ENCODE results near the gene ADCY2.

The ADCY2 gene

DNA sequence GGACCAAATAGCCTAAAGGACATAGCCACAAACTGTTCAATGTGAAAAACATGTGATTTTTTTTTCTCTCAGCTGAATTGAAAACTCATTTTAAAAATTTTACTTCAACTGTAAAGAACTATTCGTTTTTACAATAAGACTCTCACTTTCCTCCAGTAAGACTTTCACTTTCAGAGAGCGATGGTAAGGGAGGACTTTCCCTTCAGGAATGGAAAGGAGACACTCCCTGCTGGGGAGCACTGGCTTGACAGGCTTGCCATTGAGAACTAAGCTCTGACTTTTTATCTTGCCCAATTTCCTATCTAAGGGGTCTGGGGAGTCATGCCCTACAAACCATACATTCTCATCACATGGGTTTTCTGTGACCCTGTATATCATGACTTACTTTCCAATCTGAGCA, 268.3 kb downstream of the ADCY2 start:
- DNase-seq (ENCODE audit: low read depth): no peak

DNA sequence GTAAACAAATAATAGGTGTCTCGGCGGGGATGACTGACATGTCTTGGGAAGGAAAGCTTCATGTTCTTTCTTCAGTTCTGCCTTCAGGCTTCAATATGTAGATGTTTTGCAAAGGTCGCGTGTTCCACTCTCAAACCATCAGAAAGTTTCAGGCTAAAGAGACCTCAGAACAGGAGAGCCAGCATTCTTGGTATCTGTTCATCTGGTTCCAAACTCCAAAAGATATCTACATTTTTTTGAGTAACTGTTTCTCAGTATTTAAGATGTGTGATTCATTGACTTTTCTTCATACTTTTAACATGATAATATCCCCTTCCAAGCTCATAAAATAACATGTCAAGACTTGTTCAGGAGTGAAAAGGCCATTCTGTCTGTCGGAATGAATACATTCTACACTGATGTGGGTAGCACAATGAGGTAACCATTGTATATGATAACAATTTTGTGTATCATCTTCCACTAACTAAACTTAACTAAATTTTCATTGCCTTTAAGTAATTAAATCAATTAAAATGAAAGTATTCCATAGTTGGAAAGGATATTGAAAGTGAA, 271.4 kb downstream of the ADCY2 start:
- no peak for DNase-seq (ENCODE audit: low read depth)

DNA sequence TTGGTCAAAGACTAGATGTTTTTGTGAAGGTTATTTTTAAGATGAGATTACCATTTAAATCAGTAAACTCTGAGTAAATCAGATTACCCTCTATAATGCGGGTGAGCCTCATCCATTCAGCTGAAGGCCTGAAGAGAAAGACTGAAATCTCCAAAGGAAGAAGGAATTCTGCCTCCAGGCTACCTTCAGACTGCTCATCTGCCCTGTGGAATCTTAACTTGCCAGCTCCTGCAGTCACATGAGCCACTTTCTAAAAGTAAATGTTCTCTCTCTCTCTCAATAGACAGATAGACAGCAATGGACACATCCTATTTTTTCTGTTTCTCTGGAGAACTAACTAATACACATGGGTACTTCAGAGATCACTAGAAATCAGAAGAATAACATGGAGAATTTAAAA, 272.2 kb downstream of the ADCY2 start:
- DNase-seq (ENCODE audit: low read depth): no peak

DNA sequence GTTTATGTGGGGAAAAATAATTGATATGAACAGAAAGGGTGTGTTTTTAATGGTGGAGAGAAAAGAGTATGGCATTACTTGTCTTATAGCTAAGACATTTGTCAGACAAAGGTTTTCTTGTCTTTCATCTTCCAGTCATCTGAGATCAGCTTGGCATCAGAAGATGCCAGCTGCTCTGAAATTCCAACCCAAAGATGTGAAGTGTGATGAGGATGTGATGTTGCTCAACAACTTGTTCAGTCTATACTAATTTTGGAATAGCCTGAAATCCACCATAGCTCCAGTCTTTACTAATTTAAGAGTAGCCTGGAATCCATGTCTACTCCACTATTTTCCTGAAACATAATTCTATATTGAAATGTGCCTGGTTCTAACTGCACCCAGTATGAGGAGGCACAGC, 272.7 kb downstream of the ADCY2 start:
- DNase-seq (ENCODE audit: low read depth): no peak

DNA sequence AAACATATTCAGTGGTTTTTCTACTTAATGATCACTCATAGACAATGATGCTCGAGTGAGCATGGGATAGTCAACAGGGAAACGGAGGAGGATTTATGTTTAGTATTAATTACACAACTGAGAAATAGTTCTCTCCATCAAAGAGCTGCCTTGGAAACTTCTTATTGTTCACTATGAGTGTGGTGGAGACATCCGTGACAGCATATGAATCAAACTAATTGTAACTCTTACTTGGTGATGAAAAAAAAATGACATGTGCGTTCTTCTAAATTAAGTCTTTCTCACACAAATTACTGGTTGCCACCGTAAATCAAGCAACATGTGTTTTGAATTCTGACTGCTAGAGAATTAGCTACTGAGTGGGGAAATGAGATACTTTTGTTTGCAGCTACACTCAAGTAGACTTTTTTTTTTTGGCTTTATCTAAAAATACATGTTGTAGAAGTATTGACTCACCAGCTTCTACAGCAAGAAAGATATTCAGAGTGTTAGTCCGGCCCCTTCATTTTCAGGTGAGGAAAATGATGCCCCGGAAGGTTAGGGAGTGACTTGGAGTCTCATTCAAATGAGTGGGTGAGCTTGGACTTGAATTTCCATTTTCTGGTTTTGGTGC, 275.5 kb downstream of the ADCY2 start:
- no peak for DNase-seq (ENCODE audit: low read depth)

DNA sequence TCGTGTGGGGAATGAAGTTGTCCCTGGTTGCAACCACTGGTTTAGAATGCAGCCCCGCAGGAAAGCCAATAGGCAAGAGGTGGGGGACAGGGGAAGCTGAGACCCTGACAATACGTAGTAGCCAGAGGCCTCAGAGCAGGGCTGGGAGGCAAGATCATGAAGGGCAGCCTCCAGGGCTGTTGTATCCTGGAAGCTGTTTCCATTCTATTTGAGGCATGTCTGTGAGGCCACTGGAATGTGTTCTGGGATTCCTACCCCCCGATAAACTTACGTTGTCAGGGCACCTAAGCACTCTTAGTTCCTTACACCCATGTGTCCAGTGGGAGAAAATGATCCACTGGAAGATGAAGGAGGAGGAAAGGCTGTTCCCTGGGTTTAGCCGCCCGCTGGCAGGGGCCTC, 277.7 kb downstream of the ADCY2 start:
- no peak for DNase-seq (ENCODE audit: low read depth)

DNA sequence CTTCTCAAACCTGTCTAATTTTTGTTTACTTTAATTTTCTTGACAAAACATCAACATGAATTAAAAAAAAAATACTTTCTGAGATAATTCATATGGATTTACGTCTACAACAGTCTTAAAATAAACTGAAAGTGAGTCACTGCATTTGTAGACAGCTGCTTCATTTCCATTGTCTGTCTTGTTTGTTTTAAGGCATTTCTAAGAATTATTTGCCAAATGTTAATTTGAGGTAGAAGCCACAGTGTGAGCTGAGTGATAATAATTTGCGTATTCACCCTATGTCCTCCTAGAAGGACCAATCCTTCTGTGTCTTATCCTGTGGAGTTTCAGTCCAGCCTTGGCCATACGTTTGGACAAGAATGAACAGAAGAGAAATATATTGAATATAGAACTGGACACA, 280.5 kb downstream of the ADCY2 start:
- no peak for DNase-seq (ENCODE audit: low read depth)

DNA sequence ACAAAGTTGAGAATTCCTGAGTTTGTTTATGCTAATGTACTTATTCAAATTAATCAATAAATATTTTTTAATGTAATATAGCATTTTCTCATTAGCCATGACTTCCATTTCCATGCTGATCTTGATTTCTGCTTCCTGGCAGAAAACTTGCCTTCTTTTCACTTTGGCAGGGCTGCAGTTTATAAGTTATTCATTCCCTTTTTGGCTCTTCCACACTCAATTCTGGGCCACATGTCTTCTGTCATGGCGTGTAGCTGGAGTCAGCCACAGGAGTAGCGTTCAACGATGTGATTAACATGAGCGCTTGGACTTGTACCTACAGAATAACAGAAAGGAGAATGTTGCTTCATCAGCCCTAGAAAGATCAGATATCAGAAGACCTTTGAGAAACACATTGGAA, 282.1 kb downstream of the ADCY2 start:
- DNase-seq (ENCODE audit: low read depth): no peak

DNA sequence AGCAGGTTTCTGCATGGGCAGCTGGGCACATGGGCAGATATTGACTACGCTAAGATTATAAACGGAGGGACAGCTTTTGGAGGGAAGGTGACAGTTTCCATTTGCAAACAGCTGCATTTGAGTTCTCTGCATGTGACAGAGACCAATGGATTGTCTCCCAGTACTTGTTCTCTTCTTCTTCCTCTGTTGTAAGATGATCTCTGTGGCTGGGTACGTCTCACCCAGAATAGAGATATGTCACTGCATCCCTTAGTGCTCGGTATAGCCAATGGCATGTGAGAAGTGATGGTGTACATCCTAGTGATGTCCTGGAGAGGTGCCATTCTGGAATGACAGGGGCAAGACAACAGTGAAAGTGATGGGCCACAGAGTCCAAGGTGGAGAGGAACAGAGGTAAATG, 283.7 kb downstream of the ADCY2 start:
- DNase-seq (ENCODE audit: low read depth): no peak

DNA sequence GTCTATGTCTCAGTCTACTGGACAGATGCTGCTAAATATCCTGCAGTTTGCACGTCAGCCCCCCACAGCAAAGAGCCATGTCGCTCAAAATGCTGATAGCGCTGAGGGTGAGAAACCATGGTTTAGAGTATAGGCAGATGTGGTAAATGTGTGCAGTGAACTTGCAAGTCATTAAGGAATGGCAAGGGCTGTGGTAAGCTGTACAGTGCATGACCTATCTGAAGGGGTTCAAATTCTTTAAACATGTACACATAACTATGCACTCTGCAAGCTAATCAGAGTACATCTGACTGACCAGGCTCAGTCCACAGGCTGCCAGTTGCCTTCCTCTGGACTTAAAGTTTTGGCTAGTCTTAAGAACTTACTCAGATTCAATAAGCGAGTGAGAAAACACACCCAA, 284.3 kb downstream of the ADCY2 start:
- no peak for DNase-seq (ENCODE audit: low read depth)

DNA sequence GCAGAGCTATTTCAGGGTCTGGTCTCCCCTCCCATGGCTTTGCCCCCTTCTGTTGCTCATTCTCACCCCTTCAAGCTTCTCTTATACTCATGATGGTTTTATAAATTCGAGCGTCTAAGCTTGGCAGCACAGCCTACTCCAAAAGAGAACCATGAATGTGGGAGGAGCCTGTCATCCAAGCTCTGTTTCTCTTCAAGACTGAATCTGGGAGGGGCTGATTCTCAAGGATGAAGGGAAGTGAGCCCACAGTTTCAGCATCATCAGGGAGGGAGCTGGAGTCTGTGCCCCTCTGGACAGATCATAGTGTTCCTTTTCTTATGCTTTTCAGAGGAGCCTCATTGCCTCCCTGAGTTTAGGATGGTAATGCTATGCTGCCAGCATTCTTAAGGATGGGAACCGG, 286.4 kb downstream of the ADCY2 start:
- DNase-seq (ENCODE audit: low read depth): no peak

DNA sequence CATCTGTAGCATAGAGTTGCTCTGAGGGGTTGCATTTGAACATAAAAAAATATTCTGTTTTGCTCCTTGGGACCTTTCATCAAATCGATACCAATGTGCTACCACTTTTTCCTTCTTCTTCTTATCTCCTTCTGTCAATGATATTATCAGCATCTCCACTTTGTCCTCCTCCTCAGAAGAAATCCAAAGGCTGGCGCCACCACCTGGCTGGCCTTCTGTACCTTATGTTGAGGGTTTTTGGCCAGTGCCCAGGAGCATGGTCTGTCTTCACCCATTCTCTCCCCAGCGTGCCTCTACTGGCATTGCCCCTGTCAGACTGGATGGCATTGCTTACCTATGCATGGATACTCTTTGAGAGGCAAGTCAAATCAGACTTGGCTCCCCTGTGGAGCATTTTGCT, 287.8 kb downstream of the ADCY2 start:
- no peak for DNase-seq (ENCODE audit: low read depth)

DNA sequence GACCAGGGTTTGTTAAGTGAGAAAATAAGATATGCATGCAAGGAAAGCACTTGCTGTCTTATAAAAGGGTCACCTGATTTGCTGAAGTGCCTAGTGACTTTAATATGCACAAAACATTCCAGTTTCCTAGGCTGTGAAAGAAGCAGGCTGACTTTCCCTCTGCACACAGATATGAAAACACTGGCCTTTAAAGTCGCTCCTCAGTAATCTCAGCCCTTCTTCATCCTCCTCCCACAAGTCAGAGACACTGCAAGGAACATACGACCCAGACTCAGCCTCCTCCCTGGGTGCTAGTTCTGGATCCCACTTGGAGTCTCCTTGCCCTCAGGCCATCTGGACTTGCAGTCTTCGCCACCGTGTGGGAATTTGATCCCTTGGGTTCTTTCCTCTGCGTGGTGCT, 288.9 kb downstream of the ADCY2 start:
- DNase-seq (ENCODE audit: low read depth): no peak

DNA sequence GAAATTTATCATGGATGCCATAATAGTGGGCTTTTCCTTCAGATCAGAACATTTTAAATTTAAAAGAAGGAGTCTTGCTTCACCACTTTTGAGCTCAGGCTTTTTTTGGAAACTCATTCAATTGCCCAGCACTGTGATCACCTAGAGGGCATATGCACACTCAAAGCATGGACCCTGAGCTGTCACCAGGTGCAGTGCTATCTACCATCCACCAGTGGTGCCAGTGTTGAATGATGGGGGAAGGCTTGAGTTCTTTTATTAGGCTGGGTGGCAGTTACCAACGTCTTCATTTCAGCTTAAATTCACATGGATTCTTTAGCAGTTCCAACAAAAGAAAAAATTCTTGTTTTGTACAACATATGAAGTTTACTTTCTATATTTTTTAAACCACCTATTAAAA, 290.9 kb downstream of the ADCY2 start:
- DNase-seq (ENCODE audit: low read depth): no peak

DNA sequence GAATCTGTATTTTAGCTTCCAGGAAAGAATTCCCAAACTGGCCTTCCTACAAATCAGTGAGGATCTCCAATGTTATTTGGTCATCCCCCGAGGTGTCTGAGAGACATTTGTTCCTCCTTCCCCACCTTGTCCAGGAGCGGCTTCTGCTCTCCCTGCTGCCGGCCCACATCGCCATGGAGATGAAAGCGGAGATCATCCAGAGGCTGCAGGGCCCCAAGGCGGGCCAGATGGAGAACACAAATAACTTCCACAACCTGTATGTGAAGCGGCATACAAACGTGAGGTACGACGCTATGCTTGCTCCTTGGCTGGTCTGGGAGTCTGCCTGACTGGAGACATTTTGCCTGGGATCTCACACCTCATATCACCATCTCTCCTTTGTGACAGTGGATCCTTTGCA, 294.6 kb downstream of the ADCY2 start:
- no peak for DNase-seq (ENCODE audit: low read depth)

DNA sequence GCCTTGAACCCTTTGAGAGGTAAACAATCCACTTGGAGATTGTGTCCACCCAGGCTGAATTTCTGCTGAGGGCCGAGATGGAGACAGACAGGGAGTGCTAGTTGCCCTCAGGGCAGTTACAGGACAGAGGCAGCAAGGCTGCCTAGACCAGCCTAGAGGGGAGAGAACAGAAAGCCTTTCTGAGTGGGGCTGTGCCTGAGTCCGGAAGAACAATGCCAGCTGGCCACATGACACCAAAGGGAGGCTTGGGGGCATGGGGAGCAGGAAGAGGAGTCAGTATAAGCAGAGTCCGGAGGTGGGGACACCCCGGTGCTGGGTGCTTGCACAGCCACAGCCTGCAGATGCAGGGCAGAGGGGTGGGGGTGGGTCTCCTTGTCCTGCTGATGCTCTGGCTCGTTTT, 309.3 kb downstream of the ADCY2 start:
- no peak for DNase-seq (ENCODE audit: low read depth)

DNA sequence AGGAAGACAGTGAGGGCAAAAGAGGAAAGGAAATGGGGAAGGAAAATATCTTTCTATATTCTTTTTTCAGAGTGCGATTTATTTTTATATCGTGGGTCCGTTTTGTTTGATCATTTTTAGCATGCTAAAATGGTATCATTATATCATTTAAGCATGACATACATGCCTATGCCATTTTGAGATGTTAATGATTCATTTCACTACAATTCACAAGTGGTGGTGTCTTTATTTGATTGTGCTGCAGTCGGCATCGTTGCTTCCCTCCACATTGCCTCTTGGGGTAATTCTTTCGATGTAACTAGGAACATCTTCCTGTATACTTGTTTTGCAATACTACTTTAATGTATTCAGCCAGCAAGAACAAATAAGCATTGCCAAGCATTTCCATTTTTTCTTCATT, 309.8 kb downstream of the ADCY2 start:
- DNase-seq (ENCODE audit: low read depth): no peak

DNA sequence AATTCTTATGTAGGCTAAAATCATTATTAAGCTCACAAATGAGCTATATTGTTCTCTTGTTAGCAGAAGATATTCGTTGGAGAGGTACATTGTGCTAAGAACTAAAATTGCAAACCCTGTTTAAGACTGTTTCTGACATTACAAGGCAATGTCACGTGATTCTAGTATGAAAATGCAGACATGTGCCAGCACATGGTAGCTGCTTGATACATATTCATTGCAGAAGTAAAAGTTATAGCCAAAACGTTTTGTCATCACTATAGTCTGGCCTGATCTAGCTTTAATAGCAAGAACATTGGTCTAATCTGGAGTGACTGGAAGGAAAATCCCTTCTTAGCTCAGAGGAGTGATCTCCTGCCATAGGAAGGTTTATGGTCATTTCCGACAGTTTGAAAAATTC, 310.3 kb downstream of the ADCY2 start:
- no peak for DNase-seq (ENCODE audit: low read depth)

DNA sequence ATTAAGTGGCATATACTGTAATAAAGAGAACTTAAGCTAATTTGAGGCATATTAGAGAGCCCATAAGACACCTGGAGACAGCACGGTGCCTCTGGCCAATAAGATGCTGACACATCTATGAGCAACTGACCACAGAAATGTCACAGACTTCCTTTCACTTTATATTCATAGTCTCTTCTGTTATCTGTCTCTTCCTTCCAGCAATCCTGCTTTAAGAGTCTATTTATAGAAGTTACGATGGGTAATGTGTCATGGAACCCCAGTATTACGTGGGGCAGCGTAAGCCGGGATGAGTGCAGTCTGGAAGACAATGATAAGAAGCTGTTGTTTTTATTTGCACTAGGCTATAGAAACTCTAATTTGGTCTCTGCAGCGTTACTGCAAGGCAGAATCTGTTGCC, 318.2 kb downstream of the ADCY2 start:
- no peak for DNase-seq (ENCODE audit: low read depth)

DNA sequence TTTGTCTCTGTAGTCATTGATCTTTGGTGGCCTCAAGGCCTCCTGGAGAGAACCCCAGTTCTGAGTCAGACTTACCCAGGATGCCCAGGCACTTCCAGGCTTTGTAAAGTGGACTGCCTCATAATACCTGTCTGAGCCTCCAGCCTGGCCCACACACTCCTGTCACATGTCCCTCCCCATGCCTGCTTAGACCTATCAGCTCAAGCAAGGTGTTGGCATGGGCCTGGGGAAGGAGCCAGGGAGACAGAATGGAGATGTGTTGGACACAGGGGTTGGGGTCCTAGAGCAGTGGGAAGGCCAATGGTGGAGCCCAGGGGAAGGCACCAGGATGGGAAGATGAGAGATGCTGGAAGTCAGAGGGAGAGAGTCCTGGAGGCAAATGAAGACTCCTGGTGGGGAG, 318.8 kb downstream of the ADCY2 start:
- DNase-seq (ENCODE audit: low read depth): no peak

DNA sequence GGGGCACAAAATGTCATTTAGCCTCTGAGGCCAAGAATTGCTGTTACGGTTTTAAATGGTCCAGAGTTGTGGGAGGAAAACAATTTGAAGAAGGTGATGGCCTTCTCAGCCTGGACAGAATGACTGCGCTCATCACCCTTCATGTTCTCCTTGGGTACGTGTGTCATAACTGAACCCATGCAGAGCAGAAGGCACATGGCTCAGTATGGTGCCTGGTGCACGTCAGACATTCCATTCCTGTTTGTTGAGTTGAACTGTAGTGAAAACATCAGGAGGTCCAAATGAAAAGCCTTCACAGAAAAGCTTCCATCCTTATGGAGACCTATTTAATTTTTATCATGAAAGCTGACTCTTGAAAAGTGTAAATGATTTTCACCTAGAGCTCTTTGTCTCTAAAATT, 321.8 kb downstream of the ADCY2 start:
- no peak for DNase-seq (ENCODE audit: low read depth)

DNA sequence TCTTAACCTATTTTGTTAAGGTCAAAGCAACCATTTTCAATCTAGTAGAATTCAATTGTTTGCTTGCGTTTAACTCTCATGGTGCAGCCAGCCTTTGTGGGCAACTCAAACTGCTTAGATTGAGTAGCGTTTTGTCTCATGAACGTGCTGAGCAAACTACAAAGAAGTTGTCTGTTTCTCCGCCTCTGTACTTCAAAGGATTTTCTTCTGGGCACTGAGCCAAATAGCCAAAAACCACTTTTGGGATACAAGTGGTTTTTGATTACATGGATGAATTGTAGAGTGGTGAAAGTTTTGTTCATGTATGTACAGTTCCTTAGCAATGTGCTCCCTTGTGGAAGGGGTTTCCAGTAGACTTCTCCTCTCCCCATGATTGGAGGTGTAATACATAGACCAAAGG, 332.1 kb downstream of the ADCY2 start:
- no peak for DNase-seq (ENCODE audit: low read depth)

DNA sequence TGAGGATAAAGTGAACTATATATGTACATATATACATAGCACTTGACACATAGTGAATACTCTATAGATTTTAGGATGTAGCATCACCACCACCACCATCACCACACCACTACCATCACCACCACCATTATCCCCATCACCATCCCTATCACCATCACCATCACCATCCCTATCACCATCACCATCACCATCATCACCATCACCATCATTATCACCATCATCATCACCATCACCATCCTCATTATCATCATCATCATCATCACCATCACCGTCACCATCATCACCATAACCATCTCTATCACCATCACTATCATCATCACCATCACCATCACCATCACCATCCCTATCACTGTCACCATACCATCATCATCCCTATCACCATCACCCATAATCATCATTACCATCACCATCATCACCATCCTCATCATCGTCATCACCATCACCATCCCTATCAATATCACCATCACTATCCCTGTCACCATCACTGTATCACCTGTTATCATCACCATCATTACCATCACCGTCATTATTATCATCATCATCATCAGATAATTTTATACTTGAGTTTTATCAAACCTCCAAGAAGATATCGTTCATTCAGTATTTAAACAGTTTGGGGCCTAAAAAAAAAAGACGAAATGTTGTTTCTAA, 345.6 kb downstream of the ADCY2 start:
- no peak for DNase-seq (ENCODE audit: low read depth)

DNA sequence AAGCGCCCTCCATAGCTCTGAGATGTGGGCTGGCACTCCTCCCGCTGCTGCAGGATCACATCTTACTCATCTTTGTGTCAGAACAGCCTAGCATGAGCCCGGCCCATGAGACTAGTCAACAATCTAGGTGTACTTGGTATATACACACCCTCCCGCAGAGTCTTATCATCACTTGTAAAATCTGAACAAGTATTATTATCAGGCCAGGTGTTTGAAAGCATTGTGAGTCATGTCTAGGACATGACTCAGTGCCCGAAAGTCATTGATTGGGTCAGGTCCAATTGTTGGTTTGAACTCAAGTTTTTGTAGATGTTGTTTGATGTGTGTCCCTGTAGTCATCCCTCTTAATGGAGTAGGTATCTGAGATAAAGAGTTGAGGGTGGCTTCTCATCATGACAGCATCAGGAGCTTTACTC, 346.3 kb downstream of the ADCY2 start:
- no peak for DNase-seq (ENCODE audit: low read depth)
